ENCODE results near the gene RELN.

DNA sequence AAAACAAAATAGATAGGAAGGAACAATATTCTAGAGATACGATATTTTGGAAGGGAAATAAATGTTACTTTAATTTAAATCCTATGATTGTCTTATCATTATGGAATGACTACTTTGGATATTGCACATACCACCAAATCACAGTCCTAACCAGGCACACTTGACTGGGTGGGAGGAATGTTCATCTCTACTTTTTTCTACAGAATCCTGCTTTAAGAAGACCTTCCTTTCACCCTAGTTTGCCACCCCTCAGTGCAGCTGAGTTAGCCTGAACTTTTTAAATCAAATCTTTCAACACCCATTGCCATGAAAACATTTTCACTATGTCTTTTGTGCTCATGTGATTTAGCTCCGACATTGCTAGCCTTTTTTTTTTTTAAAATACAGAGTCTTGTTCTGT lies 38.1 kb downstream of the RELN start:
- no peak for TF ChIP-seq EZH2 (IDR thresholded peaks at IDR 0.05; ENCODE audit: low read length)
- TF ChIP-seq, protein P1, sequence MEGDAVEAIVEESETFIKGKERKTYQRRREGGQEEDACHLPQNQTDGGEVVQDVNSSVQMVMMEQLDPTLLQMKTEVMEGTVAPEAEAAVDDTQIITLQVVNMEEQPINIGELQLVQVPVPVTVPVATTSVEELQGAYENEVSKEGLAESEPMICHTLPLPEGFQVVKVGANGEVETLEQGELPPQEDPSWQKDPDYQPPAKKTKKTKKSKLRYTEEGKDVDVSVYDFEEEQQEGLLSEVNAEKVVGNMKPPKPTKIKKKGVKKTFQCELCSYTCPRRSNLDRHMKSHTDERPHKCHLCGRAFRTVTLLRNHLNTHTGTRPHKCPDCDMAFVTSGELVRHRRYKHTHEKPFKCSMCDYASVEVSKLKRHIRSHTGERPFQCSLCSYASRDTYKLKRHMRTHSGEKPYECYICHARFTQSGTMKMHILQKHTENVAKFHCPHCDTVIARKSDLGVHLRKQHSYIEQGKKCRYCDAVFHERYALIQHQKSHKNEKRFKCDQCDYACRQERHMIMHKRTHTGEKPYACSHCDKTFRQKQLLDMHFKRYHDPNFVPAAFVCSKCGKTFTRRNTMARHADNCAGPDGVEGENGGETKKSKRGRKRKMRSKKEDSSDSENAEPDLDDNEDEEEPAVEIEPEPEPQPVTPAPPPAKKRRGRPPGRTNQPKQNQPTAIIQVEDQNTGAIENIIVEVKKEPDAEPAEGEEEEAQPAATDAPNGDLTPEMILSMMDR (optimal IDR thresholded peaks at IDR 0.05 in 1 of 3, IDR thresholded peaks at IDR 0.05 in 1 of 3, conservative IDR thresholded peaks at IDR 0.05 in 1 of 3; ENCODE audit: extremely low read depth in 1 of 3, insufficient read depth in 2 of 3, low read length in 3 of 3): no peak

Measured in keratinocyte (primary cell).